CD4-positive, alpha-beta T cell (primary cell): ENCODE results near the gene SMC2. TPM values are rescaled to one million over a fixed set of nuclear protein-coding genes. Genes with fewer than 3 reads are reported as not detected.

Source experiments
- ATAC-seq: fragments of 200-7000 bp; cut with Tn5 transposase; one replicate; pipeline ENCODE4 v1.10.0; 2022; ENCODE audit warnings: mild to moderate bottlenecking; ENCODE audit not compliant: poor library complexity
- CTCF ChIA-PET: fragments of 350-600 bp; sonication (Branson Sonifier 250); formaldehyde crosslinking; loops from one replicate; lab custom pipeline; 2021; ENCODE audit warnings: antibody characterized with exemption, inconsistent platforms; lab: Charles Lee
- POLR2A ChIA-PET: fragments of 350-600 bp; sonication (Branson Sonifier 250); formaldehyde crosslinking; loops from one replicate; lab custom pipeline; 2021; ENCODE audit warnings: antibody characterized with exemption, inconsistent platforms; lab: Charles Lee
- DNase-seq, 14 experiments: peaks; one replicate each; pipeline ENCODE4 v3.0.0-alpha.2; 2013 to 2020; ENCODE audit warnings: mixed read lengths in 2 of 14
- H3K27ac ChIP-seq, 2 donors: one replicate each; pipeline versions ENCODE4 v1.5.1 to v1.7.0; 2013; ENCODE audit warnings: low read length in 2 of 2, low read depth in 1 of 2, mild to moderate bottlenecking in 1 of 2
- H3K27me3 ChIP-seq, 2 experiments: 1 replicate in 1 of 2; 2 replicates in 1 of 2; pipeline versions ENCODE4 v1.6.1 to v1.7.0; 2013; ENCODE audit warnings: low read length in 2 of 2, control low read depth in 1 of 2, mild to moderate bottlenecking in 1 of 2, moderate library complexity in 1 of 2; ENCODE audit not compliant: insufficient read depth in 2 of 2, control insufficient read depth in 1 of 2
- H3K36me3 ChIP-seq: one replicate; pipeline ENCODE4 v1.6.1; 2013; ENCODE audit warnings: low read length, control low read depth; ENCODE audit not compliant: insufficient read depth
- H3K4me1 ChIP-seq: one replicate; pipeline ENCODE4 v1.6.1; 2013; ENCODE audit warnings: low read length, control low read depth; ENCODE audit not compliant: insufficient read depth
- H3K4me3 ChIP-seq: one replicate; pipeline ENCODE4 v1.5.1; 2013; ENCODE audit warnings: mild to moderate bottlenecking, low read length, moderate library complexity
- H3K9me3 ChIP-seq, 2 experiments: 1 replicate in 1 of 2; 2 replicates in 1 of 2; pipeline versions ENCODE4 v1.6.1 to v1.7.0; 2013; ENCODE audit warnings: low read length in 2 of 2, mild to moderate bottlenecking in 2 of 2, control low read depth in 1 of 2, moderate library complexity in 1 of 2; ENCODE audit not compliant: control insufficient read depth in 1 of 2, insufficient read depth in 1 of 2
- H3K27ac Mint-ChIP-seq: one replicate; pipeline ENCODE4 v1.8.0; 2020; ENCODE audit warnings: mixed read lengths
- H3K27me3 Mint-ChIP-seq: one replicate; pipeline ENCODE4 v1.8.0; 2021; ENCODE audit warnings: mixed read lengths
- H3K36me3 Mint-ChIP-seq: one replicate; pipeline ENCODE4 v1.8.0; 2021; ENCODE audit warnings: low read depth, mixed read lengths
- H3K4me1 Mint-ChIP-seq: one replicate; pipeline ENCODE4 v1.8.0; 2021; ENCODE audit warnings: low read depth, mixed read lengths
- H3K4me3 Mint-ChIP-seq: one replicate; pipeline ENCODE4 v1.8.0; 2020; ENCODE audit warnings: mild to moderate bottlenecking, mixed read lengths
- H3K9me3 Mint-ChIP-seq: one replicate; pipeline ENCODE4 v1.8.0; 2020; ENCODE audit warnings: mixed read lengths
- intact Hi-C, 2 experiments: fragments of 100-400 bp; cut with DNase I in 1 of 2; cut with micrococcal nuclease in 1 of 2; formaldehyde crosslinking; loops; one replicate each; pipeline versions ENCODE4 v1.15.1 to v1.9.0; 2023 to 2025; cut with DNase I, micrococcal nuclease
- total RNA-seq, 174 experiments: library from RNA in 2 of 174; stranded (reverse) in 2 of 174; gene quantifications; one replicate each; pipeline ENCODE4 v1.2.3 and lab custom pipeline; 2021 to 2026
- TF ChIP-seq, protein P1 (sequence below): fragments of 200-600 bp; IDR thresholded peaks from one replicate; pipeline ENCODE4 v1.8.0; 2022; ENCODE audit warnings: antibody characterized with exemption, mild to moderate bottlenecking

The SMC2 gene
- total RNA-seq, 2 experiments from 2014 or later, result 2.6 to 2.9 TPM

DNA sequence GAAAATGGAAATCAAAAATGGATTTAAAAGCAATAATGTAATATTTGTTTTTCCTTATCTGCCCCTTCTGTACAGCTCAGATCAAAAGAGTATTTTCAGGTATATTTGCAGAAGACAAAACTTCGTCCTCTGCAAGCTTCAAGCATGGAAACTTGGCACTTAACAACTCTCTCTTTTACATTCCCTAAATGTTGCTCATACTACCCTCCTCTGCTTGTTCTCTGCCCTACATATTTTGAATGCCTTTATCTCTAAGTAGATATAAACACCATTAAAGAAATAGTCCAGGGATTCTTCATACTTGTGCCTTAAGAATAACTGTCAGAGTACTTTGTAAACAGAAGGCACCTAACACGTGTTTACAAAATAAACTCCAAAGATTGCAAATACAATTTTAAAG, 19.2 kb upstream of the SMC2 start:
- peaks cover 4 to 7% of the 10 kb centered on the region in 2 experiments for H3K27me3 ChIP-seq
- Mint-ChIP-seq H3K4me3 (no peak overlapping the region), H3K9me3 (no peaks in the 10 kb centered on the region), H3K27me3 (peaks cover 49% of the 10 kb centered on the region), H3K36me3 (no peaks in the 10 kb centered on the region), H3K27ac (no peak overlapping the region), H3K4me1 (no peaks in the 10 kb centered on the region)
- no peaks in the 10 kb centered on the region for H3K36me3 ChIP-seq
- no peak for ATAC-seq
- no peak for DNase-seq
- intact Hi-C loops, result no loop called here
- H3K9me3 ChIP-seq, result no peaks in the 10 kb centered on the region
- no peak overlapping the region for H3K27ac ChIP-seq
- TF ChIP-seq, protein P1, sequence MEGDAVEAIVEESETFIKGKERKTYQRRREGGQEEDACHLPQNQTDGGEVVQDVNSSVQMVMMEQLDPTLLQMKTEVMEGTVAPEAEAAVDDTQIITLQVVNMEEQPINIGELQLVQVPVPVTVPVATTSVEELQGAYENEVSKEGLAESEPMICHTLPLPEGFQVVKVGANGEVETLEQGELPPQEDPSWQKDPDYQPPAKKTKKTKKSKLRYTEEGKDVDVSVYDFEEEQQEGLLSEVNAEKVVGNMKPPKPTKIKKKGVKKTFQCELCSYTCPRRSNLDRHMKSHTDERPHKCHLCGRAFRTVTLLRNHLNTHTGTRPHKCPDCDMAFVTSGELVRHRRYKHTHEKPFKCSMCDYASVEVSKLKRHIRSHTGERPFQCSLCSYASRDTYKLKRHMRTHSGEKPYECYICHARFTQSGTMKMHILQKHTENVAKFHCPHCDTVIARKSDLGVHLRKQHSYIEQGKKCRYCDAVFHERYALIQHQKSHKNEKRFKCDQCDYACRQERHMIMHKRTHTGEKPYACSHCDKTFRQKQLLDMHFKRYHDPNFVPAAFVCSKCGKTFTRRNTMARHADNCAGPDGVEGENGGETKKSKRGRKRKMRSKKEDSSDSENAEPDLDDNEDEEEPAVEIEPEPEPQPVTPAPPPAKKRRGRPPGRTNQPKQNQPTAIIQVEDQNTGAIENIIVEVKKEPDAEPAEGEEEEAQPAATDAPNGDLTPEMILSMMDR, result no peak
- ChIA-PET POLR2A (no interaction called here), CTCF (no interaction called here)
- no peaks in the 10 kb centered on the region for H3K4me1 ChIP-seq
- H3K4me3 ChIP-seq, result no peak overlapping the region

DNA sequence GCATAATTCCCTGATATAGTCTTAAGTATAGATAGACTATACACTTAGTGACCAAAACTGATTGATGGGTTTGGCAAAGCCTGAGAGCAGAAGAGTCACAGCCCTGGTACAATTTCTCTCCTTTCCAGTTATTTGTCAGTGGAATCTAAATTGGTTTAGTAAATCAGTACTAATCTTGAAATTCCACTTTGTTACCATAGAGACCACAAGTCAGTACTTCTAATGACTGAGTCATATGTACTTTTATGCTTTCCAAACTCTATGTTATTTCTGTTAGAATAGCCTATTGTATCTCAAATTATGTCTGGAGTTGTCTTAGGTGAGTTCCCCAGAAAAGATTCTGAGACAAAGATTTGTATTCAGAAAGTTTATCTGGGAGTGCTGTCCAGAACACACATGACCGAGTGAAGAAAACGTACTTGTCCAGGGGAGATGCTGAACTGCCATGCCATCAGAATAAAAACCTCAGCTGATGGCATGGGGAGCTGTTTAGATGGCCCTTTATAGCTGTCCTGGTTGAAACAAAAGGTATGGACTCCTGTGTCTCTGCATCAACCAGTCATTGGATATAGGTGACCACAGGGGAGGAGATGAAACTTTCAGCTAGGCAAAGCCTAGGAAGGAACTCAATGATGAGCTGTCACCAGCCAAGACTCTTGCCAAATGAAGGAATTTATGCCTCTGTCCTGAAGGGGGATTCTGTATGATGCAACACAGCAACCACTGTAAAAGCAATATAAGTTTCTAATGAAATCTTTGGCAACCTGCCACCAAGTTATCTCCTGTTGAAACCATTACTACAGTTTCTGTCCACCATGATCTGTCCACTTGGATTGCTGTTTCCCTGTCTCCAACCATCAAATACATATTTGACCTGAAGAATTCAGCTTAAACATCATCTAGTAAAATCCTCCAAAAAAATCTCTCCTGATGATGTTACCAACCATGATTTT, 18.0 kb upstream of the SMC2 start:
- H3K36me3 ChIP-seq, result no peaks in the 10 kb centered on the region
- no peaks in the 10 kb centered on the region for H3K36me3 Mint-ChIP-seq
- POLR2A ChIA-PET, result no interaction called here
- no peaks in the 10 kb centered on the region for H3K9me3 Mint-ChIP-seq
- CTCF ChIA-PET, result interaction anchor here (0.7 kb wide), 1 partner anchor 1698 kb away, joined by 3 read pairs; no protein-coding TSS in a partner anchor
- peaks cover 49% of the 10 kb centered on the region for H3K27me3 Mint-ChIP-seq
- DNase-seq, result peak in 1 of 14 experiments; percentile 22
- H3K4me3 ChIP-seq, result no peak overlapping the region
- H3K4me1 ChIP-seq, result no peaks in the 10 kb centered on the region
- no peak overlapping the region for H3K27ac Mint-ChIP-seq
- TF ChIP-seq, protein P1, result no peak
- H3K27me3 ChIP-seq, result peaks cover 4 to 7% of the 10 kb centered on the region in 2 experiments
- H3K9me3 ChIP-seq, result peaks cover 0 to 7% of the 10 kb centered on the region in 2 experiments
- H3K27ac ChIP-seq, result no peak overlapping the region
- no peak overlapping the region for H3K4me3 Mint-ChIP-seq
- no peaks in the 10 kb centered on the region for H3K4me1 Mint-ChIP-seq
- no peak for ATAC-seq
- intact Hi-C loops, result no loop called here

DNA sequence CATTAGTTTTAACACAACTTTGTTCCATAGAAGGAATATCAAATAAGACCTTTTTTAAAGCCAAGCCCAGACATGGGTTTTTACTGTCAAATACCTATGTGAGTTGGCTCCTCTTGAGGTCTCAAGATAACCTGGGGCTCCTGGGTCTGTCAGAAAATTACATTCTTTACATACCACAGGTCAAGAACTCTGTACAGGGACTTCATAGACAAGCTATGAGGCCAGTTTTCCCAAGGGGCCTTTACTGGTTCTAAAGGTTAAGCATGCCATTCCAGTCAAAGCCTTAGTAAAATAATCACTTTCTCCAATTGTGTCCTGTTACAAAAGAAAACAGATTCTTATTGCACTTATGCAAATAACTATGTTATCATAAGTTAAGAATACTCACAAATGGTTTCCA, 15.5 kb upstream of the SMC2 start:
- POLR2A ChIA-PET, result no interaction called here
- no peaks in the 10 kb centered on the region for H3K36me3 ChIP-seq
- Mint-ChIP-seq H3K4me3 (no peak overlapping the region), H3K27me3 (peaks cover 44% of the 10 kb centered on the region), H3K4me1 (no peaks in the 10 kb centered on the region), H3K27ac (no peak overlapping the region), H3K36me3 (peaks cover 9% of the 10 kb centered on the region), H3K9me3 (peaks cover 6% of the 10 kb centered on the region)
- H3K9me3 ChIP-seq, result peaks cover 0 to 15% of the 10 kb centered on the region in 2 experiments
- H3K27me3 ChIP-seq, result peaks cover 4 to 7% of the 10 kb centered on the region in 2 experiments
- TF ChIP-seq, protein P1, result no peak
- CTCF ChIA-PET, result no interaction called here
- intact Hi-C loops, result no loop called here
- H3K27ac ChIP-seq, result no peak overlapping the region
- H3K4me3 ChIP-seq, result no peak overlapping the region
- no peak for ATAC-seq
- no peaks in the 10 kb centered on the region for H3K4me1 ChIP-seq
- no peak for DNase-seq
